ENCODE measurements around the gene HLA-B. TPM values are rescaled to one million over a fixed set of nuclear protein-coding genes. Genes with fewer than 3 reads are reported as not detected.

The HLA-B gene
- total RNA-seq, 1 experiment from 2014 or later = 41.9 TPM

GRCh38 chr6:31401403-31401802 lies 44.4 kb upstream of the HLA-B start:
- ChIA-PET CTCF (interaction anchor here (0.7 to 1.0 kb wide), 2 partner anchors 41 to 739 kb away, joined by 3 to 5 read pairs; no protein-coding TSS in a partner anchor), POLR2A (interaction anchor here (0.6 kb wide), 2 partner anchors 310 to 1581 kb away, joined by 3 to 8 read pairs; no protein-coding TSS in a partner anchor)
- no peaks in the 10 kb centered on the region for H3K27me3 ChIP-seq (replicated peaks; ENCODE audit: control insufficient read depth, insufficient read depth, low read length)
- BruUV-seq (replicated peaks) = no TSS peak
- no peak for TF ChIP-seq CTCF (IDR thresholded peaks at IDR 0.05; ENCODE audit: insufficient read depth in 1 of 2, low read depth in 1 of 2, low read length in 1 of 2, severe bottlenecking in 1 of 2, unreplicated experiment in 1 of 2)
- Mint-ChIP-seq H3K4me1 (ENCODE audit: low read depth, unreplicated experiment) (peaks cover 36% of the 10 kb centered on the region), H3K9me3 (ENCODE audit: unreplicated experiment) (peaks cover 9% of the 10 kb centered on the region), H3K27me3 (ENCODE audit: insufficient read depth, unreplicated experiment) (no peaks in the 10 kb centered on the region), H3K36me3 (ENCODE audit: insufficient read depth, unreplicated experiment) (peaks cover 11% of the 10 kb centered on the region), H3K27ac (ENCODE audit: unreplicated experiment) (no peak overlapping the region), H3K4me3 (ENCODE audit: unreplicated experiment) (peak overlapping the region; percentile 6)
- H3K4me3 ChIP-seq (ENCODE audit: low read depth, low read length) = no peak overlapping the region
- peaks cover 4% of the 10 kb centered on the region; the same call in 1 of the 2 replicates for H3K9me3 ChIP-seq
- DNase-seq = peak in 1 of 2 experiments; percentile 58
- H3K4me1 ChIP-seq = peaks cover 6% of the 10 kb centered on the region
- H3K36me3 ChIP-seq (ENCODE audit: control insufficient read depth, insufficient read depth, low read length) = no peaks in the 10 kb centered on the region
- intact Hi-C loops (cut with micrococcal nuclease; ENCODE audit: unreplicated experiment) = loop anchor here (10.0 kb wide), 1 partner anchor 93 kb away; the partner anchor contains the start of gene MICB

GRCh38 chr6:31400467-31401289 lies 43.7 kb upstream of the HLA-B start:
- H3K4me1 ChIP-seq = peaks cover 6% of the 10 kb centered on the region
- H3K27me3 Mint-ChIP-seq (ENCODE audit: insufficient read depth, unreplicated experiment) = no peaks in the 10 kb centered on the region
- peaks cover 9% of the 10 kb centered on the region for H3K9me3 Mint-ChIP-seq (ENCODE audit: unreplicated experiment)
- H3K36me3 ChIP-seq (ENCODE audit: control insufficient read depth, insufficient read depth, low read length) = no peaks in the 10 kb centered on the region
- peak overlapping the region; percentile 48 for H3K4me3 ChIP-seq (ENCODE audit: low read depth, low read length)
- DNase-seq = no peak
- TF ChIP-seq CTCF (IDR thresholded peaks at IDR 0.05; ENCODE audit: insufficient read depth in 1 of 2, low read depth in 1 of 2, low read length in 1 of 2, severe bottlenecking in 1 of 2, unreplicated experiment in 1 of 2) = no peak
- no peak overlapping the region for H3K27ac Mint-ChIP-seq (ENCODE audit: unreplicated experiment)
- no TSS peak for BruUV-seq (replicated peaks)
- H3K9me3 ChIP-seq = peaks cover 4% of the 10 kb centered on the region; the same call in 1 of the 2 replicates
- peaks cover 31% of the 10 kb centered on the region for H3K4me1 Mint-ChIP-seq (ENCODE audit: low read depth, unreplicated experiment)
- ChIA-PET CTCF (interaction anchor here (0.7 to 1.2 kb wide), 3 partner anchors 42 to 740 kb away, joined by 3 to 5 read pairs (median 4); no protein-coding TSS in a partner anchor), POLR2A (interaction anchor here (0.6 kb wide), 2 partner anchors 310 to 1582 kb away, joined by 3 to 8 read pairs; no protein-coding TSS in a partner anchor)
- H3K4me3 Mint-ChIP-seq (ENCODE audit: unreplicated experiment) = peak overlapping the region; percentile 67
- intact Hi-C loops (cut with micrococcal nuclease; ENCODE audit: unreplicated experiment) = loop anchor here (10.0 kb wide), 1 partner anchor 94 kb away; the partner anchor contains the start of gene MICB
- H3K27me3 ChIP-seq (replicated peaks; ENCODE audit: control insufficient read depth, insufficient read depth, low read length) = no peaks in the 10 kb centered on the region
- H3K36me3 Mint-ChIP-seq (ENCODE audit: insufficient read depth, unreplicated experiment) = peaks cover 11% of the 10 kb centered on the region

All from Caco-2 (cell line).